ENCODE measurements around the gene FER.

GRCh38 chr5:108941746-108942145, 194.0 kb downstream of the FER start:
- no peak for TF ChIP-seq POLR2AphosphoS5 (IDR thresholded peaks at IDR 0.05; ENCODE audit: insufficient read depth in 1 of 2, low read depth in 1 of 2)
- TF ChIP-seq, protein P1, sequence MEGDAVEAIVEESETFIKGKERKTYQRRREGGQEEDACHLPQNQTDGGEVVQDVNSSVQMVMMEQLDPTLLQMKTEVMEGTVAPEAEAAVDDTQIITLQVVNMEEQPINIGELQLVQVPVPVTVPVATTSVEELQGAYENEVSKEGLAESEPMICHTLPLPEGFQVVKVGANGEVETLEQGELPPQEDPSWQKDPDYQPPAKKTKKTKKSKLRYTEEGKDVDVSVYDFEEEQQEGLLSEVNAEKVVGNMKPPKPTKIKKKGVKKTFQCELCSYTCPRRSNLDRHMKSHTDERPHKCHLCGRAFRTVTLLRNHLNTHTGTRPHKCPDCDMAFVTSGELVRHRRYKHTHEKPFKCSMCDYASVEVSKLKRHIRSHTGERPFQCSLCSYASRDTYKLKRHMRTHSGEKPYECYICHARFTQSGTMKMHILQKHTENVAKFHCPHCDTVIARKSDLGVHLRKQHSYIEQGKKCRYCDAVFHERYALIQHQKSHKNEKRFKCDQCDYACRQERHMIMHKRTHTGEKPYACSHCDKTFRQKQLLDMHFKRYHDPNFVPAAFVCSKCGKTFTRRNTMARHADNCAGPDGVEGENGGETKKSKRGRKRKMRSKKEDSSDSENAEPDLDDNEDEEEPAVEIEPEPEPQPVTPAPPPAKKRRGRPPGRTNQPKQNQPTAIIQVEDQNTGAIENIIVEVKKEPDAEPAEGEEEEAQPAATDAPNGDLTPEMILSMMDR (IDR thresholded peaks at IDR 0.05) = no peak
